ENCODE data around the gene THUMPD2.

DNA sequence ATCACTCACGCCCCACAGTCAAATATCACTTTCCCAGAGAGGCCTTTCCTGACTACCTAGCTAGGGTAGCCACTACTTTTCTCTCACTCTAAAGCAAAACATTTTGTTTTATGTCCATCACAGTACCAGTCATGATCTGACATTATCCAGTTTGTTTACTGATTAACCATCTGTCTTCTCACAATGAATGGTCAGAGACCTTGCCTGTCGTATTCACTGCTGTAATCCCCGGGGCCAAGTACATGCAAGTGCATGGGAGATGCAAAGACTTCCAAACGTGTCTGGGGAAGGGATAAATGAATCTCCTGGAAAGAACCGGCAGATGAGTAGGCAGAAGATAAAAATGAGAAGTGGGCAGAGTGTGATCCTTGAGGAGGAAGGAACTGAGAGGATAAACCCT lies 39.7 kb downstream of the THUMPD2 start:
- TF ChIP-seq EZH2 (IDR thresholded peaks at IDR 0.05; ENCODE audit: low read length): no peak
- TF ChIP-seq, protein P1, sequence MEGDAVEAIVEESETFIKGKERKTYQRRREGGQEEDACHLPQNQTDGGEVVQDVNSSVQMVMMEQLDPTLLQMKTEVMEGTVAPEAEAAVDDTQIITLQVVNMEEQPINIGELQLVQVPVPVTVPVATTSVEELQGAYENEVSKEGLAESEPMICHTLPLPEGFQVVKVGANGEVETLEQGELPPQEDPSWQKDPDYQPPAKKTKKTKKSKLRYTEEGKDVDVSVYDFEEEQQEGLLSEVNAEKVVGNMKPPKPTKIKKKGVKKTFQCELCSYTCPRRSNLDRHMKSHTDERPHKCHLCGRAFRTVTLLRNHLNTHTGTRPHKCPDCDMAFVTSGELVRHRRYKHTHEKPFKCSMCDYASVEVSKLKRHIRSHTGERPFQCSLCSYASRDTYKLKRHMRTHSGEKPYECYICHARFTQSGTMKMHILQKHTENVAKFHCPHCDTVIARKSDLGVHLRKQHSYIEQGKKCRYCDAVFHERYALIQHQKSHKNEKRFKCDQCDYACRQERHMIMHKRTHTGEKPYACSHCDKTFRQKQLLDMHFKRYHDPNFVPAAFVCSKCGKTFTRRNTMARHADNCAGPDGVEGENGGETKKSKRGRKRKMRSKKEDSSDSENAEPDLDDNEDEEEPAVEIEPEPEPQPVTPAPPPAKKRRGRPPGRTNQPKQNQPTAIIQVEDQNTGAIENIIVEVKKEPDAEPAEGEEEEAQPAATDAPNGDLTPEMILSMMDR (optimal IDR thresholded peaks at IDR 0.05 in 1 of 3, IDR thresholded peaks at IDR 0.05 in 1 of 3, conservative IDR thresholded peaks at IDR 0.05 in 1 of 3; ENCODE audit: extremely low read depth in 1 of 3, insufficient read depth in 2 of 3, low read length in 3 of 3): no peak

Measured in keratinocyte (primary cell).